ENCODE results near the gene LSM2.
A peak's percentile ranks its signal among the peaks of the same experiment; 100 is the strongest.

LSM2 gene

DNA sequence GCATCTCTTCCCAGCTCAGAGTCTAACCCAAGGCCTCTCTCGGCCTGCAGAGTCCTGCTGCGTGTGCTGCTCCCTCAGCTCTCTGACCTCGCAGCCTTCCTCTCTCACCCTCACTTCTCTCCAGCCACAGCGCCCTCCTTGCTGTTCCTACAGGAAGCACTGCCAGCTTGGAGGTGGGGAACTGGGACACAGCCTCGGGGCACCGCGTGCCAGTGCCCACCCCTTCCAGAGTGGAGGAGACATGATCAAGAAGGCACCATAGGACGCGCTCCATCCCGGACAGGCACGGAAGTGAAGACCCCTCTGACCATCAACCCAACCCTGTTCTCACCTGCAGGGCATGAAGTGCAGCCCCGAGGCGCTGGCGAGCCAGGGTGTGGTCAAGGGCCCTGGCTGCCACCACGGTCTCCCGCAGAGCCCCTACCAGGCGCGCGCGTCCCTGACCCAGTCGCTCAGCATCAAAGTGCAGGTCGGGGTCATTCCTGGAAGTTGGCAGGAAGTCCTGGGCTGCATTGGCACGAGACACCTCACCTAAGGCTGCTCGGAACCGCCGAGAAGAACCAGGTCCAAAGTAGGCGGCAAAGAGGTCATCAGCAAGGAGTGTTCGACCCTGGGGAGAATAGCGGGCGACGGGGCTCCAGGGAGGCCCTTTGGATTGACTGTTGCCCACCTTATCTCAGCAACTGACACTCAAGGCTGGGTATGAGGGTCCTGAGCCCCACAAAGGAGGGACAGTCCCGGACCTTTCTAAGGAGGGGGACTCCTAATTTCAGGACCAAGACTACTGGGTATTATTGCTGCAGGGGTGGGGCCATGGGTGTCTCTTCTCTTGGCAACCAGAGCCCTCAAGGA, 30.9 kb downstream of the LSM2 start:
- no peak for DNase-seq

DNA sequence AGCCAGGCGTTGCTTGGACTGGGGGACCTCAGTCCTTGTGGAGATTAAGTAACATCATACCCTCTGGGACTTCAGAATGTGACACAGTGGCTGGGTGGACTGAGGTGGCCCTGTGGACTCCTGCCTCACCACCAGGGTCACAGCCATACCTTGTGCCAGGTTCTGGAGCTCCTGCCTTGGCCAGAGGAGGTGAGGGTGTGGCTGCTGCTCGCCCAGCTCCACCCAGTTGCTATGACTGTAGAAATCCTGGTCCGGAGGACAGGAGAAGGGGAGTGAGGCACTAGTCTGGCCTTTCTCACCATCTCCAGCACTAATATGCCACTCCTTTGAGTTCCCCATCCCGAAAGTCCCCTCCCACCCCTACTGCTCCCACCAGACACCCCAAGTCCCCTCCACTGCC, 31.6 kb downstream of the LSM2 start:
- peak; percentile 45 for DNase-seq

- no peak for DNase-seq
Observed at GRCh38 chr6:31771992-31772358, 34.8 kb downstream of the LSM2 start.

DNA sequence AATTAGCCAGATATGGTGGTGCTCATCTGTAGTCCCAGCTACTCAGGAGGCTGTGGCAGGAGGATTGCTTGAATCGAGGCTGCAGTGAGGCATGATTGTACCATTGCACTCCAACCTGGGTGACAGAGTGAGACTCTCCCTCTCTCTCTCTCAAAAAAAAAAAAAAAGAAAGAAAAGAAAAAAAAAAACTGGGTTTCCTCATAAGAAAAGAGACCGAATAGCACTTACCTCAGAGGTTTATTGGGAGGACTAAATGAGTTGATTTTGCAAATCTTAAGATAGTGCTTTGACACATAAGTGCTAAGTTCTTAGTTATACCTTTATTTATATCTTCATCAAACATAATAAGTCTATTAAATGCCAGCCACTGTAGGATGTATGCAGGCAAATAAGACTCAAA, 35.9 kb downstream of the LSM2 start:
- DNase-seq, result no peak

DNA sequence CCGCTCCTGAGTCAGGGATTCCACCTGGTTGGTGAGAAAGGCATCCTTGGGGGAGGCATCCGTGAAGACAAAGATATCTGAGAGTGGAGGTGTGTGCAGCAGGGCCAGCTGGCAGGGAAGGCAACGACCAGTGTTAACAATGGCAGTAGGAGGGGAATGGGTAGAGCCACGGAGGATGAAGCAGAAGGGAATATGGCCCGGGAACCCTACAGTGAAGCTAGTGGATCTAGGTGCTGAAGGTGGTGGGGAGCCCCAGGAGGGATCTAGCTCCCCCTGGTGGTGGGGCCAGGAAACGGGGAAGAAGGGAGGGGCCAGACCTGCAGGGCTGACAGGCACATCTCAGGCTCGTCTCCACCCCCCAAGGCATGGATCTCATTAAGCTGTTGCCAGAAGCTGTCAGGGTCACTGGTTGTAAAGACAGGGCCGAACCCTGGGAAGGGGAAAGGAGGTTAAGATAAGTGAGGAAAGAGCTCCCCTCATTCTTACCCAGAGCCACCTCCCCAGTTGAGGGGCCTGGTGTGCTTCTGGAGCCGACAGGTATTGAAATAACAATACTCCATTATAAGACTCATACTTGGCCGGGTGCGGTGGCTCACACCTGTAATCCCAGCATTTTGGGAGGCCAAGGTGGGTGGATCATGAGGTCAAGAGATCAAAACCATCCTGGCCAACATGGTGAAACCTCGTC, 36.9 kb downstream of the LSM2 start:
- DNase-seq, result peak; percentile 89

- DNase-seq, result no peak
Observed at GRCh38 chr6:31768363-31769257, 38.2 kb downstream of the LSM2 start.

- no peak for DNase-seq
Observed at GRCh38 chr6:31767096-31767645, 39.6 kb downstream of the LSM2 start.

DNA sequence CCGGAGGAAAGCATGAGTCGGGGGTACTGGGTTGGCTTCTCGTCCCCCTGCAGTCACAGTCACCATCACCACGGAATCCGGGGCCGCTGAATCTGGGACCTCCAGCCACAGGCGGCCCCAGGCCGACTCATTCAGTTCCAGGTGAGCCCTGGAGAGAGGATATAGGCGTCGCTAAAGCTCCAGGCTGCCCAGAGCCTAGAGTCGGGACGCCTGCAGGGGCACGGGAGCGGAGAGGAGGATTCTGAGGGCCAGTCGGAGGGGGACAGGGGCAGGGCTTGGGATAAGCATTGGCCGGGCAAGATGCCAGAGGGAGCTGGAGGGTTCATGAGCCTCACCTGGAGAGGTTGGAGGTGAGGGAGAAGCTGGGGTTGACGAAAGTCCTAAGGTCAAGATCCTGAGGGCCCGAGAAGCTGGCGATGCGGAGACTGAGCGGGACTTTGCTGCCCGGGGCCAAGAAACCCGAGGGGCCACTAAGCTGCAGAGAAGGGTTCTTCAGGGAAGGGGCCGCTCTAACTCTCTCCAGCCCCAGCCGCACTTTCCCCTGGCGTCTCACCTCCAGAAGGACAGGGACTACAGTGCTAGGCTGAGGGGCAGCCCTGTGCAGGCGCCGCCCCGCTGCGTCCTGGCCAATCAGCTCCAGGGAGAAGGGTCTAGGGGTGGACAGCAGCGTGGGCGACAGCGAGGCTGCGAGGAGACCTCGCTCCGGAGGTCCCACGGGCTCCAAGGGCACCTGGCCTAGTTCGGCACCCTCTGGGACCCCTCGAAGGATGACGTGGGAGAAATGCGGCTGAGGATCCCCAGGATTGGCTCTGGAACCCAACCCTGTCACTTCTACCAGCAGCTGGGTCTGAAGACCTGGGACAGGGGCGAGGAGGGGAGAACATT, 40.6 kb downstream of the LSM2 start:
- peak; percentile 80 for DNase-seq

GRCh38 chr6:31765559-31765909, 41.2 kb downstream of the LSM2 start:
- DNase-seq, result no peak

DNA sequence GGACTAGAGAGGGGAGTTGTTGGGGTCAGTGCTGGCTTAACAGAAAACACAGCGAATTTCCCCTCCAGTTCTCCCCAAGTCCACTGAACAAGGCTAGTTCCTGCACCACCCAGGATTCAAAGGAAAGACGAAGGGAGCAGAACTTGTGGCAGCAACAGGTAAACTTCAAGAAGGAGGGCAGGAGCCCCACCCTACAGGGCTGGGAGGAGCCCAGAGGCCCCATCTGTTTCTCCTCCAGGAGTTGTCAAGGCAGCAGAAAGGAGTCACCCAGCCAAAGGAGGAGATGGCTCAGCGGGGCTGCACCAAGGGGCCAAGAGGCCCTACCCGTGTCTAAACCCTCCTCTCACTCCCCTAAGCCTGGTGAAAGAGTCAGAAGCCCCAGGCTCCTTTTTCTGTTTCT, 42.6 kb downstream of the LSM2 start:
- DNase-seq, result no peak

DNA sequence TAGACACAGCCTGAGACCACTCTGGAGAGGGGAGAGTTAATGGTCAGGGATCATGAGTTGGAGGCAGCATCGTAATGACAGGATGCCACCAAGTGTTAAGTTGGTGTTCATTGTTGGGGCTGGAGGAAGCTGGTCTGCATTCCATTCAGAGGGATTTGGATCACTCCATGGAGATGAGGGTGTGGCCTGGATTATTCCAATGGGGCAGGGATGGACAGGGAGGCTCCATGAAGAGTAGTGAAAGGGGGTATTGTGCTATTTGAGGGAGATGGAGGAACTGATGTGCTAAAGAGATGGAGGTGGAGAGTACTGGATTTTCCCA, 43.2 kb downstream of the LSM2 start:
- no peak for DNase-seq

DNA sequence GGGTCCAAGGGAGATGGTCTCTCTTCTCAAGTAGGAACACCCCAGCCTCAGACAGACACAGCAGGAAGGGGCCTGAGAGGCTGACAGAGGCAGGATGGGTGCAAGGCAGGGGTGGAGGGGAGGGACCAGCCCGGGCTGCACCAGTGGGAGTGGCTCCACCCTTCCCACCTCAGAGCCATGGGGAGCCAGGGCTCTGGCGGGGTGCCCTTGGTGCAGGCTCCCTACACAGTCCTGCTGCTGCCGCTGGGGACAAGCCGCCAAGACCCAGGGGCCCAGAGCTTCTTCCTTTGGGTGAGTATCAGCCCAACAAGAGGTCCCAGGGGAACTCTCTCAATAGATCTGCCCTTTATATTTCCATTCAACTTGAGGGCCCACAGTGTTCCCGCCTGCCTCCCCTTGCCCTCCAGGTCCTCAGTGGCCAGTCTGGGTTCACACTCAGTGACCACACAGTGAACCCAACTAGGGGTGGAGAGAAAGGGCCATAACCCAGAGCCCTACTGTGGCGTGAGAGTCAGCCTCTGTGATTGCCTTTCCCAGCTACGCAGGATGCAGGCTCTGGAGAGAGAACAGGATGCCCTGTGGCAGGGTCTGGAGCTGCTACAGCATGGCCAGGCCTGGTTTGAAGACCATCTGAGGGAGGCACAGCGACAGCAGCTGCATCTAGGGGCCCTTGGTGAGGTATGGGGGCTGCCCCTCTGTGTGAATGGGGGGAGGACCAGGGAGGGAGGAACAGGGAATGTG, 43.7 kb downstream of the LSM2 start:
- no peak for DNase-seq

GRCh38 chr6:31762356-31762755, 44.4 kb downstream of the LSM2 start, which contains the start of gene SAPCD1:
TSS of gene SAPCD1 (plus strand) at chr6:31762656. CDS start at chr6:31763055, 399 bp downstream.
- no peak for DNase-seq

DNA sequence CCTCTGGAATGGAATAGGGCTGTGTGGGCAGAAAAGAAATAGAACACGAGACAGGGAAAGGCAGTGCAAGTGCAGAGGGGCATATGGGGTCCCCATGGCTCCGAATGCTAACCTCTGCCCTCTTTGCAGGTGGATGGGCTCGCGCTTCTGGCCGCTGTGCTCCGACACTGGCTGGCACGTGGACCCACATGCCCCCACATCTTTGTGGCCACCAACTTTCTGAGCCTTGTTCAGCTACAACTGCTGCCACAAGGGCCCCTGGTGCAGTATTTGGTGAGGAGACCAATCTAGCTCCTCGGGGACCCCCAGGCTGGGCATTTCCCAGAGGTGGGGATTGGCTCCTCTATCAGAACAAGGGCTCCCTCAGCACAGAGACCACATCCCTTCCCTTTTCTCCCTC, 45.4 kb downstream of the LSM2 start:
- no peak for DNase-seq

DNA sequence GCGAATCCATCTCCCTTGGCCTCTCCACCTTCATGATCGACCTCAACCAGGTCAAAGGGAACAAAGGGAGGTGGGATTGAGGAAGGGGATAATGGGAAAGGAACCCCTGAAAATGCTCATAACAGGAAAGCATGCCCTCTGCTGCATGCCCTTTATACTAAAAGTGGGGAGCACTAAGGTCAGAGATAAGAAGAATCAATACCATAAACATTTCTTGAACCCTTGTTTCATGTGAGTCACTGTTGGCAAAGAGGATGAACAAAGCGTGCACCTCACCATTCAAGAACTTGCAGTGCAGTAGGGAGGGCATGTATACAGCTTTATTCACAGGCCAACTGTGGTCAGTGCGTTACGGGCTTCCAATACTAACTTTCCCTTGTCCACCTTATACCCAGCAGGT, 46.0 kb downstream of the LSM2 start:
- DNase-seq, result no peak

GRCh38 chr6:31758281-31758680, 48.5 kb downstream of the LSM2 start:
- DNase-seq, result no peak

DNA sequence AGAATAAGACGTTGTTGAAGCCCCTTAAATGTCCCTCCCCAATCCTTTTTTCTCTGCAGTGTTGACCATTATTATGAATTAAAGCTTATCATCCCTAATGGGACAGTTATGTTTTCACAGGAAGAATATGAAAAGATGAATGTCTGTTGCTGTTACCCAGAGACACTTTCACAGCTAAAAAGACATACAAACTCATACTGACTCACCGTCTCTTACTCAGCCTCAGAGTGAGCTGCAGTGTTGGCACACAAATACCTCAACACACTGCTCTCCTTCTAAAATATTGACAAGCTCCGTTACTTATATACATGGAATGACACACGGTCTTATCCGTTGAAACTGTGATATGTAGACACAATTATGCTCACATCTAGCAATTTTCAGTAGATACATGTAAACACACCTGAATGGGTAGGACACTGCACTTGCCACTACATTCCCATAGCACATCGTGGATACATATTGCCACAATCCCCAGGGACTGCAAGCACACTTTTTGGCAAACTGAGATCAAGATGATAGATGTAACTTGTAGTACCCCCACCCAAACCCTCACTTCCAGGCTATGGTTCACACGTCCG, 53.9 kb downstream of the LSM2 start:
- DNase-seq, result no peak

DNA sequence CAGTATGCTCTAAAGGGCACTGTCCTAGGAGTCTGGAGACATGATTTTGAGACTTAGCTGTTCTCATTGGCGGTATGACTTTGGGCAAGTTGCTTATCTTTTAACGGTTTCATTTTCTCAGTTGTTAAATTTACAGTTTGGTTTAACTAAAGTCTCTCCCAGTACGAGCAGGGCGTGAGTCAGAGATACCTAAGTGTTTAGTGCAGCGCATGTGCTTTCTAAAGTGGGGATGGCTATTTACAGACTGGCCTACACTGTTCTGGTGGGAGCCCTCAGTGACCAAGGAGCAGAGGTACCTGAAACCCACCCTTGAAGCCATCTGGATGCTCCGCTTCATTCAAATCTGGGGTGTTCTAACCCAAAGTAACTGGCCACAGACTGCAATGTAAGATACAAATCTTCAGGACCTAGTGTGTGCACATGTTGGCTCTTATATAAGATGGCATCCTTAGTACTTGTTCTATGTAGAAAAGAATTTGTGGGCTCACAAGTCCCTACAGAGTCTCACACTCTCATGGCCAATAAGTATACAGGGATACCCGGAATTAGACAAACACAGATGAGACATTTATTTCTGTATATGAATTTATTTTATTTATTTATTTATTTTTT, 56.2 kb downstream of the LSM2 start:
- no peak for DNase-seq

DNA sequence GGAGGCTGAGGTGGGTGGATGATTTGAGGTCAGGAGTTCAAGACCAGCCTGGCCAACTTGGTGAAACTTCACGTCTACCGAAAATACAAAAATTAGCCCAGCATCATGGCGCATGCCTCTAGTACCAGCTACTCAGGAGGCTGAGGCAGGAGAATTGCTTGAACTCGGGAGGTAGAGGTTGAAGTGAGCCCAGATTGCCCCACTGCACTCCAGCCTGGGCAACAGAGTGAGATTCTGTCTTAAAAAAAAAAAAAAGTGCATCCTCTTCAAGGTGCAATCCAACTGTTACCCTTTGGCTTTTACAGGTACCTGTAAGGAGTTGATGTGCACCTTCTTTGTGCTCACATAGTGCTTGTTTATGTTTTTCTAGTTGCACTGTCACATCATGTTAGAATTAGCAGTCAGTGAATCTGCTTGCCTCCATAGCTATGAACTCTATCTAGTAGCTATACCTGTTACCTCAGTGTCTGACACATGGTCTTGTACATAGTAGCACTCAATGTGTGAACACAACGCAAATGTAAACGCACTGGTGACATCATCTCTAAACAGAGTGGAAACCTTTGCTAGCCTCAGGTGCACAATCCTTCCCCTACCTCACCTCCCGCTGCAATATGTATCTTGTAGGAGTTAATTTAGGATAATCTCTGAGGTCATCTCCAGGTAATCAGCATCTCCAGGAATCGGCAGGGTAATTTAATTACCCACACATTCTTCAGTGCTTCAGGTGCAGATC, 57.3 kb downstream of the LSM2 start:
- DNase-seq, result peak; percentile 81
